ENCODE results near the gene NOPCHAP1. TPM values are rescaled to one million over a fixed set of nuclear protein-coding genes. Genes with fewer than 3 reads are reported as not detected.

The NOPCHAP1 gene
- total RNA-seq, 1 donor from 2014 or later: 31.9 TPM

- no peaks in the 10 kb centered on the region for H3K27me3 ChIP-seq
- no peak overlapping the region for H3K4me3 ChIP-seq
- H3K4me1 ChIP-seq: peaks cover 3 to 22% of the 10 kb centered on the region in 2 donors
- TF ChIP-seq, protein P1, sequence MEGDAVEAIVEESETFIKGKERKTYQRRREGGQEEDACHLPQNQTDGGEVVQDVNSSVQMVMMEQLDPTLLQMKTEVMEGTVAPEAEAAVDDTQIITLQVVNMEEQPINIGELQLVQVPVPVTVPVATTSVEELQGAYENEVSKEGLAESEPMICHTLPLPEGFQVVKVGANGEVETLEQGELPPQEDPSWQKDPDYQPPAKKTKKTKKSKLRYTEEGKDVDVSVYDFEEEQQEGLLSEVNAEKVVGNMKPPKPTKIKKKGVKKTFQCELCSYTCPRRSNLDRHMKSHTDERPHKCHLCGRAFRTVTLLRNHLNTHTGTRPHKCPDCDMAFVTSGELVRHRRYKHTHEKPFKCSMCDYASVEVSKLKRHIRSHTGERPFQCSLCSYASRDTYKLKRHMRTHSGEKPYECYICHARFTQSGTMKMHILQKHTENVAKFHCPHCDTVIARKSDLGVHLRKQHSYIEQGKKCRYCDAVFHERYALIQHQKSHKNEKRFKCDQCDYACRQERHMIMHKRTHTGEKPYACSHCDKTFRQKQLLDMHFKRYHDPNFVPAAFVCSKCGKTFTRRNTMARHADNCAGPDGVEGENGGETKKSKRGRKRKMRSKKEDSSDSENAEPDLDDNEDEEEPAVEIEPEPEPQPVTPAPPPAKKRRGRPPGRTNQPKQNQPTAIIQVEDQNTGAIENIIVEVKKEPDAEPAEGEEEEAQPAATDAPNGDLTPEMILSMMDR (IDR thresholded peaks at IDR 0.05): no peak
- H3K27ac ChIP-seq: peak overlapping the region; percentile 68 to 81
- H3K9me3 ChIP-seq: no peaks in the 10 kb centered on the region
- DNase-seq (ENCODE audit: low spot score in 2 of 2): no peak
- intact Hi-C loops (cut with DNase I): no loop called here
- H3K36me3 ChIP-seq: peaks cover 0 to 3% of the 10 kb centered on the region in 2 donors
These were observed 38.8 kb downstream of the NOPCHAP1 start for GRCh38 chr12:105024928-105025327.

DNA sequence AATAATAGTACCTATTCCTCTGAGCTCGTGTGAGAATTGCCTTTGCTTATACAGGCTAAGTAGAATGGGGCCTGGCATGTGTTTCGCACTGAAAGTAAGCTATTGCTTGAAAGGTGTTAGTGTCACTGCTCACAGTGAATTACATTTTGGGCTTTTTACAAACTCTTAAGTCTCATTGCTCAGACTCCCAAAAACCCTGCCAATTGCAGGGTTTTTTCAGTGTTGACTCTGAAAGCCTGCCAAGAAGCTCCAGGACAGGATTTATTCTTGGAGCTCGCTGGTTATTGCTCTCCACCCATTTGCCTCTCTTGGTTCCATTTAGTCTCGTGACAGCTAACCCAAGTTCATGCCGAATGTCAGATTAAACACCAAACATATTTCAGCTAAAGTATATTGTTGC, 39.8 kb downstream of the NOPCHAP1 start:
- Histone ChIP-seq H3K27me3 (no peaks in the 10 kb centered on the region), H3K36me3 (peaks cover 0 to 4% of the 10 kb centered on the region in 2 donors), H3K4me1 (peaks cover 3 to 22% of the 10 kb centered on the region in 2 donors), H3K4me3 (no peak overlapping the region), H3K27ac (peak overlapping the region; percentile 63 to 81), H3K9me3 (no peaks in the 10 kb centered on the region)
- TF ChIP-seq, protein P1 (IDR thresholded peaks at IDR 0.05): no peak
- intact Hi-C loops (cut with DNase I): loop anchor here (2.0 kb wide), 1 partner anchor 67 kb away; the partner anchor contains the start of gene SLC41A2
- DNase-seq (ENCODE audit: low spot score in 2 of 2): peak; percentile 23 to 88

GRCh38 chr12:105026411-105026810, 40.3 kb downstream of the NOPCHAP1 start:
- no peak for DNase-seq (ENCODE audit: low spot score in 2 of 2)
- TF ChIP-seq, protein P1 (IDR thresholded peaks at IDR 0.05): no peak
- Histone ChIP-seq H3K4me3 (no peak overlapping the region), H3K36me3 (peaks cover 3 to 4% of the 10 kb centered on the region in 2 donors), H3K9me3 (no peaks in the 10 kb centered on the region), H3K27ac (peak overlapping the region; percentile 39 to 63), H3K4me1 (peaks cover 3 to 22% of the 10 kb centered on the region in 2 donors), H3K27me3 (no peaks in the 10 kb centered on the region)
- intact Hi-C loops (cut with DNase I): loop anchor here (2.0 kb wide), 1 partner anchor 68 kb away; the partner anchor contains the start of gene SLC41A2

- TF ChIP-seq, protein P1 (IDR thresholded peaks at IDR 0.05): no peak
- no peaks in the 10 kb centered on the region for H3K9me3 ChIP-seq
- no peak overlapping the region for H3K27ac ChIP-seq
- no peak for DNase-seq (ENCODE audit: low spot score in 2 of 2)
- H3K4me1 ChIP-seq: peaks cover 0 to 17% of the 10 kb centered on the region in 2 donors
- peaks cover 4 to 6% of the 10 kb centered on the region in 2 donors for H3K36me3 ChIP-seq
- no peak overlapping the region for H3K4me3 ChIP-seq
- no peaks in the 10 kb centered on the region for H3K27me3 ChIP-seq
- intact Hi-C loops (cut with DNase I): no loop called here
These were observed 45.0 kb downstream of the NOPCHAP1 start for GRCh38 chr12:105030820-105031807.

- Histone ChIP-seq H3K9me3 (no peaks in the 10 kb centered on the region), H3K27ac (peak overlapping the region; percentile 40 to 52), H3K4me1 (peaks cover 0 to 12% of the 10 kb centered on the region in 2 donors), H3K4me3 (no peak overlapping the region), H3K27me3 (no peaks in the 10 kb centered on the region), H3K36me3 (peaks cover 4 to 6% of the 10 kb centered on the region in 2 donors)
- TF ChIP-seq, protein P1 (IDR thresholded peaks at IDR 0.05): no peak
- intact Hi-C loops (cut with DNase I): no loop called here
- DNase-seq (ENCODE audit: low spot score in 2 of 2): no peak
These were observed 46.7 kb downstream of the NOPCHAP1 start for GRCh38 chr12:105032703-105033357.

Data from ascending aorta (tissue), 2 donors.